Measurements from ENCODE around the gene PLCB4. TPM values are rescaled to one million over a fixed set of nuclear protein-coding genes. Genes with fewer than 3 reads are reported as not detected.

Gene PLCB4
- total RNA-seq, 1 donor from 2014 or later = 20.6 TPM

DNA sequence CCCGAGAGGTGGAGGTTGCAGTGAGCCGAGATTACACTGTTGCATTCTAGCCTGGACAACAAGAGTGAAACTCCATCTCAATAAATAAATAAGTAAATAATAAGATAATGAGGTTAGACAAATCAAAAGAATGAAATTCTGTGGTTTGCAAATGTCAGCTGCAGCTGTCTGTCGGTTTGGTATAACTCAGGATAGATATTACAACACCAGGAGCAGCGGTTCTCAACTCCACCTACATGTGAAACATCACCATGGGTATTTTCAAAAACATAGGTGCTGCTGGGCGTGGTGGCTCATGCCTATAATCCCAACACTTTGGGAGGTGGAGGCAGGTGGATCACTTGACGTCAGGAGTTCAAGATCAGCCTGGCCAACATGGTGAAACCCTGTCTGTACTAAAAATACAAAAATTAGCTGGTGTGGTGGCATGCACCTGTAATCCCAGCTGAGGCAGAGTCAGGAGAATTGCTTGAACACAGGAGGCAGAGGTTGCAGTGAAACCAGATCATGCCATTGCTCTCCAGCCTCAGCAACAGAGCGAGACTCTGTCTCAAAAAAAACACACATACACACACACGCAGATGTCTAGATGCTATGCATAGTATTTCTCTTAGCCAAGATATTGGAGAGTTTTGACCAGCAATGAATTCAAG lies 319.4 kb downstream of the PLCB4 start:
- Histone ChIP-seq H3F3A (ENCODE audit: low read depth) (no peaks in the 10 kb centered on the region), H2AFZ (replicated peaks) (no peak overlapping the region), H3K27me3 (no peaks in the 10 kb centered on the region), H3K9ac (no peak overlapping the region), H3K9me3 (ENCODE audit: low read depth) (no peaks in the 10 kb centered on the region), H4K20me1 (ENCODE audit: low read depth) (peaks cover 3% of the 10 kb centered on the region), H3K4me3 (no peak overlapping the region), H3K4me2 (no peak overlapping the region), H3K27ac (no peak overlapping the region), H3K79me2 (ENCODE audit: low read depth) (no peaks in the 10 kb centered on the region), H3K36me3 (peaks cover 14% of the 10 kb centered on the region), H3K4me1 (no peaks in the 10 kb centered on the region)
- TF ChIP-seq EZH2phosphoT487 (IDR thresholded peaks at IDR 0.05) (no peak), EZH2 (IDR thresholded peaks at IDR 0.05) (no peak), CTCF (IDR thresholded peaks at IDR 0.05) (no peak)
- Mint-ChIP-seq H3K9me3 (peaks cover 20% of the 10 kb centered on the region), H3K27me3 (ENCODE audit: insufficient read depth, low read depth) (no peaks in the 10 kb centered on the region), H3K36me3 (peaks cover 29% of the 10 kb centered on the region), H3K4me1 (no peaks in the 10 kb centered on the region), H3K4me3 (no peak overlapping the region), H3K27ac (no peak overlapping the region)
- no peak for DNase-seq (ENCODE audit: low spot score)

DNA sequence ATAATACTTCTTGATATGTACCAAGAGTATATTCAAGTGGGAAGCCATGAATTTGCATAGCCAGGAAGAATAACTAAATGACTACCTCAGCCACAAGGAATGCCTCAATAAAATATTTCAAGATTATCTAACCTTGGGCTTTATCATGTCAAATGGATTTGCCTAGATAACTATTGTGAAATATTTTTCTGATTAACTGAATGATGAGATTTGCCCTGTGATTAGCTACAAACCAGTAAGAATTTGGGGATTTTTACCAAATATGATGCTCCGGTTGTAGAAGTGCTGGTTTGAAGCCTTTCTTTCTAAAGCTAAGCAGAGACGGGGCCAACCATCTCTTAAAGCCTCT lies 319.9 kb downstream of the PLCB4 start:
- no peak overlapping the region for H3K4me3 Mint-ChIP-seq
- H2AFZ ChIP-seq (replicated peaks) = no peak overlapping the region
- H3K9ac ChIP-seq = no peak overlapping the region
- no peaks in the 10 kb centered on the region for H3K79me2 ChIP-seq (ENCODE audit: low read depth)
- H3K4me1 ChIP-seq = peaks cover 4% of the 10 kb centered on the region
- peaks cover 11% of the 10 kb centered on the region for H3K36me3 ChIP-seq
- no peaks in the 10 kb centered on the region for H3K27me3 Mint-ChIP-seq (ENCODE audit: insufficient read depth, low read depth)
- H4K20me1 ChIP-seq (ENCODE audit: low read depth) = peaks cover 3% of the 10 kb centered on the region
- TF ChIP-seq CTCF (IDR thresholded peaks at IDR 0.05) (no peak), EZH2 (IDR thresholded peaks at IDR 0.05) (no peak), EZH2phosphoT487 (IDR thresholded peaks at IDR 0.05) (no peak)
- H3K36me3 Mint-ChIP-seq = peaks cover 25% of the 10 kb centered on the region
- no peak overlapping the region for H3K27ac ChIP-seq
- no peak for DNase-seq (ENCODE audit: low spot score)
- H3K9me3 ChIP-seq (ENCODE audit: low read depth) = no peaks in the 10 kb centered on the region
- no peak overlapping the region for H3K27ac Mint-ChIP-seq
- no peaks in the 10 kb centered on the region for H3K27me3 ChIP-seq
- H3F3A ChIP-seq (ENCODE audit: low read depth) = no peaks in the 10 kb centered on the region
- H3K9me3 Mint-ChIP-seq = peaks cover 17% of the 10 kb centered on the region
- H3K4me2 ChIP-seq = no peak overlapping the region
- H3K4me1 Mint-ChIP-seq = no peaks in the 10 kb centered on the region
- no peak overlapping the region for H3K4me3 ChIP-seq

DNA sequence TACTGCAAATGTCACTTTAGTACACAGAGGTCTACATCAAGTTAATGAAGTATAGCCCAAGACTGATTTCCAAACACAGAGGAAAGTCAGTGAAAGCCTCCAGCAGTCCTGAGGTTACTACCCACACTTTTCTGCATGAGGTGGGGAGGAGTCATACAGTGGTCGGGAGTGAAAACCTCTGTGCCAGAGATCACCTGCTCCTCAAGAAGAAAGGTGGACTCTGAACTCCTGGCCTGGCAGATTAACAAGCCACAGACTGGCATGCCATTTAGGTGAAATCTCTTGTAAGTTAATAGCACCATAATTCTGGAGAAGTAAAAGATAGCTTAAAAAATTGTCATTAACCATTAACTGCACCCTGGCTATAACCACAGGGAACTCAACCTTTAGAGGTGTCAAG lies 320.5 kb downstream of the PLCB4 start:
- Histone ChIP-seq H3K4me2 (no peak overlapping the region), H3K9ac (no peak overlapping the region), H3K9me3 (ENCODE audit: low read depth) (no peaks in the 10 kb centered on the region), H3K27me3 (no peaks in the 10 kb centered on the region), H3K4me3 (no peak overlapping the region), H3K36me3 (peaks cover 5% of the 10 kb centered on the region), H3K79me2 (ENCODE audit: low read depth) (no peaks in the 10 kb centered on the region), H4K20me1 (ENCODE audit: low read depth) (peaks cover 3% of the 10 kb centered on the region), H3F3A (ENCODE audit: low read depth) (no peaks in the 10 kb centered on the region), H2AFZ (replicated peaks) (no peak overlapping the region), H3K27ac (no peak overlapping the region), H3K4me1 (peaks cover 4% of the 10 kb centered on the region)
- peaks cover 12% of the 10 kb centered on the region for H3K9me3 Mint-ChIP-seq
- no peaks in the 10 kb centered on the region for H3K27me3 Mint-ChIP-seq (ENCODE audit: insufficient read depth, low read depth)
- TF ChIP-seq EZH2 (IDR thresholded peaks at IDR 0.05) (no peak), CTCF (IDR thresholded peaks at IDR 0.05) (no peak), EZH2phosphoT487 (IDR thresholded peaks at IDR 0.05) (no peak)
- H3K4me3 Mint-ChIP-seq = no peak overlapping the region
- H3K36me3 Mint-ChIP-seq = peaks cover 19% of the 10 kb centered on the region
- DNase-seq (ENCODE audit: low spot score) = no peak
- H3K4me1 Mint-ChIP-seq = no peaks in the 10 kb centered on the region
- H3K27ac Mint-ChIP-seq = no peak overlapping the region
